HG03342 (cell line): ENCODE results near the gene KCNMA1.
"Not testable (repeated sequence)": the region's sequence is repeated elsewhere in the genome, so short reads cannot be mapped to it uniquely, and the experiment has no call there.

Experiments
- ATAC-seq: cut with Tn5 transposase; IDR thresholded peaks from one replicate; pipeline ENCODE4 v1.9.1; 2021; ENCODE audit warnings: mild to moderate bottlenecking, moderate library complexity; ENCODE audit not compliant: unreplicated experiment

Gene KCNMA1

DNA sequence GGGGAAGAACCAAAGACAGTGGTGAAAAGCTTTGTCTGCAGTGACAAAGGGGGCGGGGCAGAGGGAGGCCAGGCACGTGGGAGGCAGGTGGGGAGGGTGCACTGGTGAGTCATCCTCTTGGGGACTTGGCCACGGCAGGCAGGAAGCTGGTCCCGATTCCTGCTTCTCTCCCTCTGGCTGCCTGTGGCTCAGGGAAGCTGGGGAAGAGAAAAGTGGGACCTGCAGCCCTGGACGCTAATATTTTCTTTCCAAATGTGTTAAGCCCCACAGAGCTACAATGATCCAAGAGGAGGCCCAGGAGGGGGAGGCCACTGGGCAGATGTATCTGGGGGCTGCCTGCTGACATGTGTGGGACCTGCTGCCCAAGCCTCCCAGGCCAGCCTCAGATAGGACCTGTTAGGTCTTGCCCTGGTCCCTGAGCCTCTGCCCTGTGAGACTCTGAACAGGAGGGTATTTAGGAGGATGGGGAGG lies 231.8 kb downstream of the KCNMA1 start:
- no peak for ATAC-seq

DNA sequence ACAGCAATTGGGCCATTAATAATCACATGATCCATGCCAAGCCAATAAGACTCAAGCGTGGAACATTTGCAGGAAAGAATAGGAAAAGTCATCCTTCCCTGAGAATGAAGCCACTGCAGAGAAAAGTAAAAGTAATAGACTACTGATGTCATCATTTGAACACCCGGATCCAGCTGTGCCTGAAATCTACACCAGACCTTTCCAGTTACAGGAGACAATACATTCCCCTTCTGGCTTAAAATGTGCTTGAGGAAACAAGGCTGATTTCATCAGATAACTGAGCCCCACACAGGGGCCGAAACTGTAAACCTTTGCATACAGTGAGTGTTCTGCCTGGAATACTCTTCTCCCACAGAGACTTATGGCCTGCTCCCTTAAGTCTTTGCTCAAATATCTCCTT lies 232.8 kb downstream of the KCNMA1 start:
- ATAC-seq: no peak

DNA sequence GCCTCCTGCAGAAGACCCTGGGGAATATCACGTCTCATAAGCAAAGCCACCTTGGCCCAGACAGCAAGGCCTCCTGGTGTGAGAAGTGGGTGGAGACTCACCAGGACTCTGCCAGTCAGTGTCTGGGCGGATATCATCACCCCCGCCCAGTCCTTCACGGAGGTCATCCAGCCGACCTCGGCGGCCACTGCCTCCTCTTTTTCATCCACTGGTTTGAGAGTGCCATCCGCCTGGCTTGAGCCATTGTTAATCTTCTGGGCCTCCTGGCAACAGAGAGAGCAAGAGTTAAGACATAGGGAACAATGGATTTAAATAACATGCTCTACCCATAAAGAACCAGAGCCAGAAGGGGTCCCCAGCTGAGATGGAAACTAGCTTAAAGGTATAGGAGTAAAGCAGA lies 233.8 kb downstream of the KCNMA1 start:
- ATAC-seq: no peak

DNA sequence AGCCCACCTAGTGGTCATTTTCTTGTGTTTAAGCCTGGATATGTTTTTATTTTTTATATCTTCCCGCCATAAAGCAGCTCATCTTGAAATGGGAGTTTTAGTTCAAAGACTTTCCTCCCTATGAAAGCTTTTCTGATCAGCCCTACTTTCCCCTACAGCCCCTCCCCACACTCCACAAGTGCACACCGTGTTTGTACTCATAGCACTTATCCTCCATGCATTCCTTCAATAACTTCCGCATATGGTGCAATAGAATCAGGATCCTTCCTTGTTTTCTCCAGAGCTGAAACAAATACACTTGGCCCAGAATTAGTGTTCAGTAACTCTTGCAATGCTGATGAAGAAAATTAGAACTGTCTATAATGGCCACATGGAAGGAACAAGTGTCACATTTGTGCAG lies 235.9 kb downstream of the KCNMA1 start:
- ATAC-seq: no peak

DNA sequence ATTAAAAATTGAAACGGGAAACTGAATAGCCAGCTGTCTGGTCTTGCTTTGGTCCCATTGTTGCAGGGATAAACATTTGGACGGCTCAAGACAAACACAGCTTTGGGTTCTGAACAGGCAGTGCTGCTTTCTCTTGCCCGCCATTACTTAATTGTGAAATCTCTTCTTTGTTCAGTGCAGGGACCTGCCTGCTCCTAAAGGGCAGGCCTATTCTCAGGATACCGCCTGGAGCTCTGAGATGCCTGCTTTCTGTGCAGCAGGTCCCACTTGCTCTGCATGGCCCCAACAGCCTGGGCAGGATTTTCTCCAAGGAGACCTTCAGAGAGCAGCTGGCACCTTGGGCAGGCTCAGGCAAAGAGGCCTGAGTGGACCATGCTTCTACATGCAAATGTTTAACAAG lies 237.6 kb downstream of the KCNMA1 start:
- no peak for ATAC-seq

DNA sequence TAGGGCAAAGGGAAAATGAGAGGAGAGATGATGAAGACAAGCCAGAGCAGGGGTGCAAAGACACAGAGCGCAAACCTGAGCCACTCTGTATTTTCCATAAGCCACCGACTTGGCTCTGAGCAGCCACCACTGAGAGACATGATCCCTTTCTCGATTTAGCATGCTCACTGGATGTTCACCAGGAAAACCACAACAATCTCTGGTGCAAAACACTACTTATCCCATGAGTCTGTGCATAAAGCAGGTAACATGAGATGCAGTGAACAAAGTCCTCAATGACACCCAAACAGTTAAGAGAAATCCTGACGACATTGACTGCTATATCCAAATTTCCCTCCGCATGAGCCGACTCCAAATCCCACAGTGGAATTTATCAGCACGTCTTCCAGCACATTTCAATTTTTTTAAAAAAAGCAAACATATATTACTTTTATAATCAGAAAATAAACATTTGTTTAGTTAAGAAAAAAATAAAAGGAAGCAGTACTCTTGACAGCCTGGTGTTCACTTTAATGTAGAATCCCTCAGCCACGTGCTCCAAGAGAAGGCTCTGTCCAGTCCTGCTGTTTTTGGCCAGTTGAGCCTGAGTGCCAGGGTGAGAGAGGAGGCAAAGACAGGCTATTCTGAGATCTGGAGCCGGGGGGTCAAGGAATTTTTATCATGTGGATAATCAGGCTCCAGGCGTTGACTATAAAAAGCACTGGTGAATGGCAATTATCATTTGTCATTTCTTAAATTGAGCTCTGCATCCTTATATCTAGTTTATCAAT lies 238.4 kb downstream of the KCNMA1 start:
- no peak for ATAC-seq

DNA sequence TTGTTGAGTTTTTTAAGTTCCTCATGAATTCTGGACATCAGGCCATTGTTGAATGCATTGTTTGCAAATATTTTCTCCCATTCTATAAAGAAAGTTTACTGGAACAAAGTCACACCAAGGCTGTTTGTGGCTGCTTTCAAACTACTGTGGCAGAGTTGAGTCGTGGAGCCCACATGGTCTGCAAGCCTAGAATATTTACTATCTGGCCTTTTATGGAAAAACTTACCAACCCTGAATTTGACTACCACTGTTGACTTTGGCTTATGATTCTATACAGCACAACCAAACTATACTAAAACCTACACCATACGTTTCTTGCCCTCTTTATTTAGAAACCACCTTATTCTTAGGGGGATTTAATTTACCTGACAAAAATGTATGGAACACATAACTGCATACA lies 239.1 kb downstream of the KCNMA1 start:
- no peak for ATAC-seq

DNA sequence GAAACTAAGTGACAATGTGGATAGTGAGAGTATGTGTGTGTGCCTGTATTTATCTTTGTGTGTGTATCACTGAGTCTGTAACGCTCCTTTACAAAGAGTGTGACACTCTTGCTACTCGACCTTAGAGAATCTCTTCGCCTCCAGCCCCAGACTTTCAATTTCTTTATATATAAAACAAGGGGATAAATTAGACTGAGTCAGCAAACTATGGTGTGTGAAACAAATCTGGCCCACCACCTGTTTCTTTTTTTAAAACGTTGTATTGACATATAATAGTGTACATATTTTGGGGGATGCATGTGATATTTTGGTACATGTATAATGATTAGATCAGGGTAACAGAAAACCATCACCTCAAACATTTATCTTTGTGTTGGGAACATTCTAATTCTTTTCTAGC lies 240.5 kb downstream of the KCNMA1 start:
- no peak for ATAC-seq

DNA sequence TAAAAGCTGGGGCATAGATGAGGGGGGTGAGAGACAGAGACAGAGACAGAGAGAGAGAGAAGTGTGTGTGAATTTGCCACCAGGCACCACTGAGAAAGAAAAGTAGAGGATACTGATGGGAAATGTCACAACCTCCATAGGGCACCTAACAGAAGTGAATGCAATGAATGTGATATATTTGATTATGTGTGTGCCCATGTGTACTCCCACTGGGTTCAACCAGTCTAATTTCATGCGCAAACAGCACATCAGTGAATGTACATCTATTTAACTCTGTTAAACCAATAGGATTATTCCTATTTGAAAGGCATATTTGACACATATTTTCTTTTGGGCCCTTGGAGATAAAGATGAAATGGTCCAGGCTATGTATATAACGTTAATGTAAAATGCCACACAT lies 241.3 kb downstream of the KCNMA1 start:
- no peak for ATAC-seq

DNA sequence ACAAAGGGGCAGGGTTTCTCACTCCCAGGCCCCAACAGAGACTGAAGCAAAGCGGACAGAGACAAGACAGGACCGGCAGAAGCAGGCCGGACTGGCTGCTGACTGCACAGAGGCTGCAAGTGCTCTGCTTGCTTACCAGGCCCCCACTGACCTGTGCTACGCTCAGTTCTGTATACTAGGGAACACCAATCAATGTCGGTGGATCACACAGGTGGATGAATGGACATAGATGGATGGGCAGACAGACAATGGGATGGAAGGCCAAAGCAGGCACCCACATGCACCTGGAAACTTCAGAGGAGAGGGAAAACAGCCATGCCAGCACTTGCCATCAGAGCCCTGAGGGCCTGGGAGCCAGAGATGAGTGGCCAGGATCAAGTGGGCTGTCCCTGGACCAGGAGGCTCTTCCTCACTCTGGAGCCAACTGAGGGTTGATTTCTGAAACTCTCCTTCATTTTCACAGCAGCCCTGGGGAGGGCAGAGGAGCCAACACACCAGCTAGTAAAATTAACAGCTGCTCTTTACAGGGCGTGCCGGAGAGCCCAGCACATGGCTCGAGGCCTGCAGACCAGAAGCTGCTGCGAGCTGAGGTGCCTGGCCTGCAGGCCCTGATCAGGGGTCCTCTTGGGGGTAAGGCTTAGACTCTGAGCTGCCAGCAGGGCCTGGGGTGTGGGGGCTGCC lies 243.6 kb downstream of the KCNMA1 start:
- ATAC-seq: no peak

DNA sequence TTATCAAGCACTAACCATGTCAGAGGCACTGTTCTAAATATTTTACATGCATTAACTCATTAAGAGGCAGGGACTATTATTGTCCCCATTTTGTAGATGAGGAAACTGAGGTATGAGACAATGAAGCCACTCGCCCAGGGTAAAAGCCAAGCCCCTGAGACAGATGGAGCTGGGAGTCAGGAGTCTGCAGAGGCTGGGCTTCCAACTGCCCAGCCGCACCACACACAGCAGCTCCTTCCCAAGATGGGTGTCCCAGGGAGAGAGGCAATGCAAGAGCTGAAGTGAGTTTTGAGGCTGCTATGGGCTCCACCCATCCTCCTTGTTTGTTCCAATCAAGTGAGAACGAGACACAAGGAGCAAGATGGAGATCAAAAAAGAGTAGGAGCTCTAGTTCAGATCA lies 244.2 kb downstream of the KCNMA1 start:
- no peak for ATAC-seq

DNA sequence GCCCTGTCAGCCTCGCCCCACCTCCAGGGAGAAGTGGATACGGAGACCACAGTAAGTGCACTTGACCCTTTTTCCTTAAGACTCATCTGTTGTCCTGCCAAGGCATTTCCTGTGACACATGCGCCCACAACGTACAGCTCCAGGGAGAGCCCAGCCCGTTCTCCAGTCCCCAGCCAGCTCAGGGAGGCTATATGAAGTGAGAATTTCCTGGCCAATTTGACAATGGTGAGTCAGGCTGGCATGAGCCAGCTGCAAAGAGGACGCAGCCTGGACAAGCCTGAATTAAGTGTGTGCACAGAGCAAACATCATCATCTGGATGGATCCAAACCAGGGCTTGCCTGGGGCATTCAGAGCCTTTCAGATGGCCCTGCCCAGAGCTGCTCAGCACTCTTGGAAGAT lies 244.8 kb downstream of the KCNMA1 start:
- ATAC-seq: no peak

DNA sequence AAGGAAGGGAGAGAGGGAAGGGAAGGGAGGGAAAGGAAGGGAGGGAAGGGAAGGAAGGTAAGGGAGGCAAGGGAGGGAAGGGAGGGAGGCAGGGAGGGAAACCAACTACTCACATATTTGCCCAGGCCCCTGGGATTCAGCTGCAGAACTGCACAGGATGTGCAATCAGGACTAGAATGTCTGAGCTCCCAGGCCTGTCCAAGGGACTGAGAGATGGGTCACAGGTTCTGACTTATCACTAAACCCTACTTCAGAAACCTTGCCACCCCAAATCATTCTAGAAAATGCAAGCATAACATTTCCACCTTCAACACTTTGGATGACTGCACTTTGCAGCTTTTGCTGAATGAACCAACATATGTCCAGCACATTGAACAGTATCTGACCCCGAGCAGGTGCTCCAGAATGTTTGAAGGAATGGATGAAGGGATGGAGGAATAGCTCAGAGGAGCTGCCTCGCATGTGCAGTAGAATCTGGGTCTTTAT lies 245.3 kb downstream of the KCNMA1 start:
- no peak for ATAC-seq

DNA sequence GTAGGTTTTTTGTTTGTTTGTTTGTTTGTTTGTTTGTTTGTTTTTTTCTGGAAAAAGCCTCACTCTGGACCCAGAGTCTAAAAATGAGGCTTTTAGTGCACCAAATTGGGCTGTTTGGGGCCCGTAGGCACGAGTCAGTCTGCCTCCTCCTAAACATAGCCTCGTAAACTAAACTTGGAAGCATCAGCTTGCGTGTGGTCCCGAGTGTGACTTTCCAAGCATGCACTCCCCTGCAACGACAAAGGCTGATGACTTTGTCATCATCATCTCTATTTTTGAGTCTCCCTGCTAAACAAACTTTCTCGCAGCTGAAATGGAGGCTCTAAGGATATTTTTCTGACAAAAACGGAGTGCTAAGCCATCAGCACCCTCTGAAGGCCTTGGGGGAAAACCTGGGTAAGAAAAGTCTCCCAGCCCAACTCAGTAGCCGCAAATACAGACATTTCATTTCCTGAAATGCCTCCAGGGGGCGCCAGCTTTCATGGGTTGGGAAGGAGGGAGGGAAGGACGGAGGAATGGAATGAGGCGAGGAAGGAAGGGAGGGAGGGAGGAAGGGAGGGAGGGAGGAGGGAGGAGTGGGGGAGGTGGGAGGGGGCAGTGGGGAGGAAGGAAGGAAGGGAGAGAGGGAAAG lies 245.9 kb downstream of the KCNMA1 start:
- ATAC-seq: no peak

DNA sequence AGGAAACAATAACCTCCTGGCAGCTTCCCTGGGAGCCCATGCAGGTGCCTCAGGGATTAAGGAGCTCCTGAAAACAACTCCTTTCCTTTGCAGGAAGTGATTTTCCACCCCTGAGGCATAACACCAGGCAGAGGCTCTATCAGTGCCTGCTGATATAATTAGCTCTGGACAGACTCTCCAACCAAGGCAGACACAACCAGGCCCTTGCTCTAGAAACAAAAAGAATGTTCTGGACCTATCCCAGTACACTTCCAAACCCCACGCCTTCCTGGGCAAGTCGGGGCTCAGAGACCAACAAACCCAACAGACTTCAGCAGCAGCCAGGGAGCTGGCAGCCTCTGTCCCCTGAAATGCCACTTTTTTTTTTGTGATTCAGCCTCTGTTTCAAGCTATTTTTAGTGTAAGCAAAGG lies 247.1 kb downstream of the KCNMA1 start:
- no peak for ATAC-seq

DNA sequence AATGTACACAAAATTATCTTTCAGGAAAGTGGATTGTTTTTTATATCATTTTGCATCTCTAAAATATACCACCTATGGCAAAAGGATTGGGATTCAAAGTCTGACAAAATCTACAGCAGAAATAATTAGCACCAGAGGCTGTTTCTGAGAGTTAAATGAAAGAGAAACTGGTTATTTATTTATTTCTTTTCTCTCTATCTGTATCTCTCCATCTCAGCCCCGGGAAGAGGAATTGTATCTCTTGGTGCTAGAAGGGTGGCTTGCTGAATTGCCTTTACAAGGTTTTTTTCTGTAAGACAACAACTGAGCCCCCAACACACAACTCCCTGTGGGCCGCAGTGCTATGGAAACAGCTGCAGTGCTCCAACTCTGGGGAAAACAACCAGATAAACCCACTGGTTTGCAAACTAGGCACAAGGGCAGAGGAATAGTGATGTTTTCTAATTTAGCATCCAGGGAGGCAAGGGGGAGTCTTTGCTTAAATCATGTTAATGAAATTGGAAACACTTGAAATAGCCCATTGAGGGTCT lies 249.0 kb downstream of the KCNMA1 start:
- no peak for ATAC-seq

DNA sequence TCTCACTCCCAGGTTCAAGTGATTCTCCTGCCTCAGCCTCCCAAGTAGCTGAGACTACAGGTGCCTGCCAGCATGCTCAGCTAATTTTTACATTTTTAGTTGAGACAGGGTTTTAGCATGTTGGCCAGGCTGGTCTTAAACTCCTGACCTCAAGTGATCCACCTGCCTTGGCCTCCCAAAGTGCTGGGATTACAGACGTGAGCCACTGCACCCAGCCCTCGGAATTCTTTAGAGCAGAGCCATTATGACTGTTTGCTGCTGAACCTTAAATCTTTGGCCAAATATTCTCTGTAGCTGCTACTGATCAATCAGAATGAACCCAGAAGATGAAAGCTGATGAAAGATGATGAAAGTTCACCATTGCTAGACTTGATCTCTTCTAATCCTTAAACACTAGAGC lies 249.9 kb downstream of the KCNMA1 start:
- ATAC-seq: not testable (repeated sequence)

DNA sequence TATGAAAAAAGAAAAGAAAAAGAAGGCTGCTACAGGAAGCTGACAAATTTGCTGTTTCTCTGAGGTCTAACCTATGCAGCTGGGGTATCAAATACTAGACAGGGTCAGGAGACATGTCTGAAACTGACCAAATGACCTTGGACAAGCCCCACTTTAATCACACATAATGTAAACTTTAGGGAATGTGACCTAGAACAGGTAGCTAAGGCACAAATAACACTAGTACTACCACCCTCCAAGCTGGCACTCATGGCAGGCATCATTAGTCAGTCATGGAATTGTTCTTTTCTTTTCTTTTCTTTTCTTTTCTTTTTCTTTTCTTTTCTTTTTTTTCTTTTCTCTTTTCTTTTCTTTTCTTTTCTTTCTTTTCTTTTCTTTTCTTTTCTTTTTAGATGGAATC lies 250.4 kb downstream of the KCNMA1 start:
- no peak for ATAC-seq

DNA sequence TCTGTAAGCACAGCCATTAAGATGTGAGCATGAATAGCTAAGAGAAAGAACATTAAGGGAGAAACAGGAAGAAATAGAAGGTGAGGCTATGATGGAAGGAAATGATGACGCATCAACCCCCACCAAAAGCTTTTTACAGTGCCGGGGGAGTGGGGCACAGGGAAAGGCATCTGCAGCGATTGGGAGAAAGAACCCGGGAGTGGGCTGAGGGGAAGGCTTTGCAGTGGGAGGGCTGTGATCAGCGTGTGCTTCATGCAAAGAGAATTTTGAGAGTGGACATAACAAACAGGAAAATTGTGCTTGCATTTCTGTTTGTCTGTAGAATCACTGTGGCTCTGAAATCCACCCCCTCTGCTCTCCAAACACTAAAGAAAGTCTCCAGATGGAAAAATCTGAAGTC lies 250.8 kb downstream of the KCNMA1 start:
- no peak for ATAC-seq

DNA sequence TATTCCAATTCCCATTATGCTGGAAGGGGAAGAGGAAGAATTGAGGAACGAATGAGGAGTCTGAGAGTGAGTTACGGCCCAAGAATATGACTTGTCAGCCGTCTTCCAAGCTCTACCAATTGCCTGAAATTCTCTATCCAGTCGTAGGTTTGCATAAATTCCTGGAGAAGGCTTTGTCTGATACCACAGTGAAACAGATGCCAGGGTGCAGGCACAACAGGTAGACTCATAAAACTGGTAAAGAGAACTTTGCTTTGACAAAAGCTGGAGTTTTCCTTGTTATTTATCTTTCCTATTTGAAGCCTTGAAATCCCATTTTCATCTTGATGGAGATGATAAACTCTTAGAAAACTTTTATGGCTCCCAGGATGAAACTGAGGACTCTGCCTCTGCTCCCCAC lies 251.2 kb downstream of the KCNMA1 start:
- ATAC-seq: no peak

DNA sequence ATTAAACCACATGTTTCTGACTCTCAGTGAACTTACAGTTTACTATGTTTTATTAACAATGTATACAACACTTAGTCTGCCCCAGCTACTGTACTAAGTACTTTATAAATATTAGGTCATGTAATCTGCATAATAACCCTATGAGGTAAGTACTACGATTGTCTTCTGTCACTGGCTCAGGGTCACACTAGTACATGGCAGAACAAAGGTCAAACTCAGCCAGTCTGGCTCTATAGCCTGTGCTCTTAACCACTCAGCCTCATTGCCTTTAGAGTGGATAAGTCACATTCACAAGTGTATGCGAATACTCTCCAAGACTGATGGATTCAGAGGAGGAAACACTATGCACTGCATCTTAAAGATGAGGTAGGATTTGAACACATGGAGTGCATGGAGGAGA lies 252.3 kb downstream of the KCNMA1 start:
- ATAC-seq: no peak
